ENCODE data around the gene TENT4A.

TENT4A gene

DNA sequence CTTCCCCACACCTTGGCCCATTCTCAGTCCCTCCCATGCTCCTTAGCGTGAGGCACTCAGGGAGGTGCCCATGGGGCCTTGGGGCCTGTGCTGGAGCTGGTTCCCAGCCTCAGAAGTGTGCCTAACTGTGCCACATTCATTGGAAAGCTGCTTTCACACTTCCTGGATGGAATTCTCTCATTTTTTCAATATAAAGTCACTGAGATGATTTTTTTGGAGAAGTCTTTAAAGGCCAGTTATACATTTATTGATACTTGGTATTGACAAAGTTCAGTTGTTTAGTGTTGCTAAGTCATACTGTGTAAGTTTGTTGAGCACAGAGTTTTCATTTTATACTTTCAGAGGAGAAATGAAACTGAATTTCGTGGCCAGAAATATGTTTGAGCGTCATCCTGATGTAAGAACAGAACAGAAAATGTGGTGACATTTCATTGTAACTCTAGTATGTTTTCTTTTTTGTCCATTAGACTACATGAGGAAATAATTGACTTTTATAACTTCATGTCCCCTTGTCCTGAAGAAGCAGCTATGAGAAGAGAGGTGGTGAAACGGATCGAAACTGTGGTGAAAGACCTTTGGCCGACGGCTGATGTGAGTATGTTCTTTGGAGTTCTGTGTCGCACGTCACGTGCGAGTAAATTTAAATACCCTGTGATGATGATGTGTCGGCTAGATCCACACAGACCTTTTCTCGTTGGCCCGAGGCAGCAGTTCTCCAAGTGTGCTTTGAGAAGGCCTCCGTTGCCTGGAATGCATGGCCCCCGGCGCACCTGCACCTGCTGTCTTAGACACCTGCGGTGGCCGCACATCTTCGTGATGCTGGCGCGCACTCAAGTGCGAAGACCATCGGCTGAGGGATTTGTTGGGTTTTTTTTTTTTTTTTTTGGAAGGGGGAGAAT, 24.1 kb downstream of the TENT4A start:
- Histone ChIP-seq H3K79me2 (ENCODE audit: control insufficient read depth, insufficient read depth, low read length, poor library complexity) (peaks cover 11% of the 10 kb centered on the region), H3K4me3 (ENCODE audit: low read depth, low read length) (no peak overlapping the region), H3K9ac (ENCODE audit: low read length) (no peak overlapping the region), H3K27me3 (ENCODE audit: insufficient read depth, low read length) (no peaks in the 10 kb centered on the region), H3K4me2 (ENCODE audit: low read length) (no peak overlapping the region), H2AK5ac (ENCODE audit: low read length) (no peak overlapping the region), H4K91ac (ENCODE audit: low read depth, low read length) (no peak overlapping the region), H2BK5ac (ENCODE audit: low read depth, low read length, poor library complexity) (no peak overlapping the region), H4K12ac (ENCODE audit: low read depth, low read length) (no peak overlapping the region), H3K14ac (ENCODE audit: low read length) (no peak overlapping the region), H3K79me1 (ENCODE audit: low read length) (no peaks in the 10 kb centered on the region), H3K4me1 (ENCODE audit: control insufficient read depth in 1 of 2, insufficient read depth in 2 of 2, low read length in 2 of 2) (peaks cover 3 to 5% of the 10 kb centered on the region in 2 experiments), H3K27ac (ENCODE audit: low read depth, low read length) (no peak overlapping the region), H2BK120ac (ENCODE audit: insufficient read depth, low read length, poor library complexity) (no peak overlapping the region), H3K9me3 (ENCODE audit: insufficient read depth, low read depth, low read length) (no peaks in the 10 kb centered on the region), H2AFZ (ENCODE audit: insufficient read depth, low read length, poor library complexity) (no peak overlapping the region), H3K23ac (ENCODE audit: low read length) (no peak overlapping the region), H2BK12ac (ENCODE audit: low read length) (no peak overlapping the region), H3K36me3 (ENCODE audit: control insufficient read depth in 1 of 2, insufficient read depth in 2 of 2, low read length in 2 of 2) (peaks cover 39 to 48% of the 10 kb centered on the region in 2 experiments), H3K4ac (ENCODE audit: low read depth, low read length) (no peak overlapping the region), H3K18ac (ENCODE audit: low read length) (peak overlapping the region; percentile 71), H4K8ac (ENCODE audit: low read depth, low read length) (no peak overlapping the region)
- no CpG with 5 or more reads among the region's 24 CpGs for WGBS (ENCODE audit: extremely low coverage, insufficient coverage, insufficient read length)
- DNase-seq: no peak

DNA sequence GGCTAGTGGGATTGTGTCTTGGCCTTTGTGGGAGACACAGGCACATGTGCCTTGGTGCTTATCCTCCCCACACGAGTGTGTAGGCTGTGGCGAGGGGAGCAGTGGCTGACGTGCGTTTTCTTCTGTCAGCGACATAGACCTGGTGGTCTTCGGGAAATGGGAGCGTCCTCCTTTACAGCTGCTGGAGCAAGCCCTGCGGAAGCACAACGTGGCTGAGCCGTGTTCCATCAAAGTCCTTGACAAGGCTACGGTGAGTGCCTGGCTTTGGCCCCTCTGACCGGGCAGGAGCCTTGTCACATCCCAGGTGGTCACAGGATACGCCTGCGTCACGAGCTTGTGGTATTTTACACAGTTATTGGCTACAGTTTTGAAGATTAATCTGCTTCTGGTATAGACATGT, 26.4 kb downstream of the TENT4A start:
- peak overlapping the region; percentile 45 for H3K4me3 ChIP-seq (ENCODE audit: low read depth, low read length)
- no peak overlapping the region for H3K18ac ChIP-seq (ENCODE audit: low read length)
- H3K23ac ChIP-seq (ENCODE audit: low read length): peak overlapping the region; percentile 29
- H3K9ac ChIP-seq (ENCODE audit: low read length): no peak overlapping the region
- H3K36me3 ChIP-seq (ENCODE audit: control insufficient read depth in 1 of 2, insufficient read depth in 2 of 2, low read length in 2 of 2): peaks cover 35 to 49% of the 10 kb centered on the region in 2 experiments
- no peaks in the 10 kb centered on the region for H3K27me3 ChIP-seq (ENCODE audit: insufficient read depth, low read length)
- H4K91ac ChIP-seq (ENCODE audit: low read depth, low read length): no peak overlapping the region
- H3K27ac ChIP-seq (ENCODE audit: low read depth, low read length): no peak overlapping the region
- H3K9me3 ChIP-seq (ENCODE audit: insufficient read depth, low read depth, low read length): no peaks in the 10 kb centered on the region
- no peak overlapping the region for H2BK12ac ChIP-seq (ENCODE audit: low read length)
- no peaks in the 10 kb centered on the region for H3K79me1 ChIP-seq (ENCODE audit: low read length)
- WGBS (ENCODE audit: extremely low coverage, insufficient coverage, insufficient read length): no CpG with 5 or more reads among the region's 15 CpGs
- no peak overlapping the region for H4K12ac ChIP-seq (ENCODE audit: low read depth, low read length)
- no peak overlapping the region for H2BK120ac ChIP-seq (ENCODE audit: insufficient read depth, low read length, poor library complexity)
- H3K4me1 ChIP-seq (ENCODE audit: control insufficient read depth in 1 of 2, insufficient read depth in 2 of 2, low read length in 2 of 2): no peaks in the 10 kb centered on the region
- no peak overlapping the region for H3K4ac ChIP-seq (ENCODE audit: low read depth, low read length)
- H3K4me2 ChIP-seq (ENCODE audit: low read length): no peak overlapping the region
- no peak overlapping the region for H2AFZ ChIP-seq (ENCODE audit: insufficient read depth, low read length, poor library complexity)
- peaks cover 2% of the 10 kb centered on the region for H3K79me2 ChIP-seq (ENCODE audit: control insufficient read depth, insufficient read depth, low read length, poor library complexity)
- no peak overlapping the region for H2BK5ac ChIP-seq (ENCODE audit: low read depth, low read length, poor library complexity)
- H2AK5ac ChIP-seq (ENCODE audit: low read length): no peak overlapping the region
- no peak for DNase-seq
- H3K14ac ChIP-seq (ENCODE audit: low read length): no peak overlapping the region
- no peak overlapping the region for H4K8ac ChIP-seq (ENCODE audit: low read depth, low read length)

DNA sequence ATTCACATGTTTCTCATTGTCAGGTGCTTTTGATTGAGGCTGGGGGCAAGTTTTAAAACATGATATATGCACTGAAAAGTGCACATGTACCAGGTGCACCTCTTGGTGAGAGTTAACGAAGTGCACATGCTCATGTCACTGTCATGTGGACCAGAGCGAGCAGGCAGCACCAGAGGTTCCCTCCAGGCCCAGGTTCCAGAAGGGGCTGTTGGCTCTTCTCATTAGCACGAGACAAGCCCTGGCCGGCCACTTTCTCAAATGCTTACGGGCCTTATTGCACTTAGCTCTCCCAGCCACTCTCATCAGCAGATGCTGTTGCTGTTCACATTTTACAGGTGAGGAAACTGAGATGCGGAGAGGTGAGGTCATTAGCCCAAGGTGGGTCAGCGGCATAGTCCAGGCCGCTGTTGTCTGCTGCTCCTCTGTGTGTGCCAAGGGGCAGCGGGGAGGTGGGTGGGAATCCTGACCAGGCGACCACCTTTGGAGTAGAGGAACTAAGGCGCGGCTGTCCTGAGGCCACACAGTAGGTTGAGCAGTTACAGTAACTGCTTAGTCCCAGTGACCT, 27.4 kb downstream of the TENT4A start:
- Histone ChIP-seq H3K9me3 (ENCODE audit: insufficient read depth, low read depth, low read length) (no peaks in the 10 kb centered on the region), H3K14ac (ENCODE audit: low read length) (no peak overlapping the region), H2BK12ac (ENCODE audit: low read length) (no peak overlapping the region), H3K23ac (ENCODE audit: low read length) (no peak overlapping the region), H4K12ac (ENCODE audit: low read depth, low read length) (no peak overlapping the region), H3K9ac (ENCODE audit: low read length) (no peak overlapping the region), H2AFZ (ENCODE audit: insufficient read depth, low read length, poor library complexity) (no peak overlapping the region), H3K4me1 (ENCODE audit: control insufficient read depth in 1 of 2, insufficient read depth in 2 of 2, low read length in 2 of 2) (no peaks in the 10 kb centered on the region), H2AK5ac (ENCODE audit: low read length) (no peak overlapping the region), H2BK5ac (ENCODE audit: low read depth, low read length, poor library complexity) (no peak overlapping the region), H4K8ac (ENCODE audit: low read depth, low read length) (no peak overlapping the region), H3K27me3 (ENCODE audit: insufficient read depth, low read length) (no peaks in the 10 kb centered on the region), H2BK120ac (ENCODE audit: insufficient read depth, low read length, poor library complexity) (no peak overlapping the region), H3K4me3 (ENCODE audit: low read depth, low read length) (no peak overlapping the region), H3K36me3 (ENCODE audit: control insufficient read depth in 1 of 2, insufficient read depth in 2 of 2, low read length in 2 of 2) (peaks cover 38 to 56% of the 10 kb centered on the region in 2 experiments), H3K27ac (ENCODE audit: low read depth, low read length) (no peak overlapping the region), H4K91ac (ENCODE audit: low read depth, low read length) (no peak overlapping the region), H3K79me2 (ENCODE audit: control insufficient read depth, insufficient read depth, low read length, poor library complexity) (no peaks in the 10 kb centered on the region), H3K79me1 (ENCODE audit: low read length) (no peaks in the 10 kb centered on the region), H3K18ac (ENCODE audit: low read length) (peak overlapping the region; percentile 1), H3K4ac (ENCODE audit: low read depth, low read length) (no peak overlapping the region), H3K4me2 (ENCODE audit: low read length) (no peak overlapping the region)
- no peak for DNase-seq
- no CpG with 5 or more reads among the region's 12 CpGs for WGBS (ENCODE audit: extremely low coverage, insufficient coverage, insufficient read length)

DNA sequence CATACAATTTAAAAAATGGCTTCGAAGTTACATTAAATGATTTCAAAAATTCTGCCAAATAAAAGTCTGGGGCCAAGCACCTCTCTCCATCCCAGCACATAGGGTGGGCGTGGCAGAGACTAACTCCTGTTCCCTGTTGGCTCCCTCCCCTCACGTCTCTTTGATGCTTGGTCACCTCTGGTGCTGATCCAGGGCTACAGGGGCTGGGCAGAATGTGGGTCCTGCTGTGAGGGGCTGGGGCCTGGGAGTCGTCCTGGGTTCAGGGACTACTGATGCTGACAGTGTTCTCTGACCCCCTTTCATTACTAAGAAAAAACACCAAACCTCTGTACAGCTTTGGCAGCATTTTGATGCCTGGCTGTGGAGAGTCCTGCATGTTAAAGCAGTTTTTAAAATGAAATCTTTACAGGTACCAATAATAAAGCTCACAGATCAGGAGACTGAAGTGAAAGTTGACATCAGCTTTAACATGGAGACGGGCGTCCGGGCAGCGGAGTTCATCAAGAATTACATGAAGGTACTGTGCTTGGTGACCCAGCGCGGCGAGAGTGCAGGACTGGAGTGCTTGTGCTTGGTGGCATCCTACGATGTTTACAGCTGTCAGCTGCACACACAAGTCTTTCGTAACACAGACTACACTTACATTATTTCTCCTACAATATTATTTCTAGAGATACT, 29.0 kb downstream of the TENT4A start:
- Histone ChIP-seq H2BK12ac (ENCODE audit: low read length) (no peak overlapping the region), H3K18ac (ENCODE audit: low read length) (no peak overlapping the region), H3K23ac (ENCODE audit: low read length) (no peak overlapping the region), H3K4me3 (ENCODE audit: low read depth, low read length) (no peak overlapping the region), H3K4ac (ENCODE audit: low read depth, low read length) (no peak overlapping the region), H2AK5ac (ENCODE audit: low read length) (no peak overlapping the region), H3K79me2 (ENCODE audit: control insufficient read depth, insufficient read depth, low read length, poor library complexity) (no peaks in the 10 kb centered on the region), H3K4me2 (ENCODE audit: low read length) (no peak overlapping the region), H3K27me3 (ENCODE audit: insufficient read depth, low read length) (no peaks in the 10 kb centered on the region), H2AFZ (ENCODE audit: insufficient read depth, low read length, poor library complexity) (no peak overlapping the region), H3K4me1 (ENCODE audit: control insufficient read depth in 1 of 2, insufficient read depth in 2 of 2, low read length in 2 of 2) (no peaks in the 10 kb centered on the region), H3K9me3 (ENCODE audit: insufficient read depth, low read depth, low read length) (no peaks in the 10 kb centered on the region), H3K36me3 (ENCODE audit: control insufficient read depth in 1 of 2, insufficient read depth in 2 of 2, low read length in 2 of 2) (peaks cover 42 to 61% of the 10 kb centered on the region in 2 experiments), H3K14ac (ENCODE audit: low read length) (no peak overlapping the region), H4K12ac (ENCODE audit: low read depth, low read length) (no peak overlapping the region), H2BK5ac (ENCODE audit: low read depth, low read length, poor library complexity) (no peak overlapping the region), H4K91ac (ENCODE audit: low read depth, low read length) (no peak overlapping the region), H4K8ac (ENCODE audit: low read depth, low read length) (no peak overlapping the region), H2BK120ac (ENCODE audit: insufficient read depth, low read length, poor library complexity) (no peak overlapping the region), H3K27ac (ENCODE audit: low read depth, low read length) (no peak overlapping the region), H3K79me1 (ENCODE audit: low read length) (no peaks in the 10 kb centered on the region), H3K9ac (ENCODE audit: low read length) (no peak overlapping the region)
- WGBS (ENCODE audit: extremely low coverage, insufficient coverage, insufficient read length): no CpG with 5 or more reads among the region's 13 CpGs
- DNase-seq: no peak
